ENCODE results near the gene UBE2S.

Gene UBE2S

GRCh38 chr19:55370305-55370988 lies 37.1 kb downstream of the UBE2S start, which contains the start of gene IL11:
TSS of gene IL11 (minus strand) at chr19:55370463. CDS start at chr19:55370310, 153 bp downstream.
- no peak for TF ChIP-seq CTCF (IDR thresholded peaks at IDR 0.05; ENCODE audit: control insufficient read depth, extremely low read depth, insufficient read depth)
- no peak within 1 kb of the TSS for H3K4me3 ChIP-seq (ENCODE audit: low read depth, low read length)
- no peak for DNase-seq (ENCODE audit: low read depth)

- DNase-seq (ENCODE audit: low read depth) = no peak
- H3K4me3 ChIP-seq (ENCODE audit: low read depth, low read length) = no peak overlapping the region
- TF ChIP-seq CTCF (IDR thresholded peaks at IDR 0.05; ENCODE audit: control insufficient read depth, extremely low read depth, insufficient read depth) = no peak
Measured at GRCh38 chr19:55369653-55370304, 37.8 kb downstream of the UBE2S start.

- DNase-seq (ENCODE audit: low read depth) = no peak
- no peak overlapping the region for H3K4me3 ChIP-seq (ENCODE audit: low read depth, low read length)
- no peak for TF ChIP-seq CTCF (IDR thresholded peaks at IDR 0.05; ENCODE audit: control insufficient read depth, extremely low read depth, insufficient read depth)
Measured at GRCh38 chr19:55368701-55369563, 38.7 kb downstream of the UBE2S start.

GRCh38 chr19:55368106-55368505 lies 39.5 kb downstream of the UBE2S start:
- no peak overlapping the region for H3K4me3 ChIP-seq (ENCODE audit: low read depth, low read length)
- TF ChIP-seq CTCF (IDR thresholded peaks at IDR 0.05; ENCODE audit: control insufficient read depth, extremely low read depth, insufficient read depth) = no peak
- DNase-seq (ENCODE audit: low read depth) = no peak

GRCh38 chr19:55366790-55367189 lies 40.8 kb downstream of the UBE2S start:
- TF ChIP-seq CTCF (IDR thresholded peaks at IDR 0.05; ENCODE audit: control insufficient read depth, extremely low read depth, insufficient read depth) = no peak
- H3K4me3 ChIP-seq (ENCODE audit: low read depth, low read length) = no peak overlapping the region
- DNase-seq (ENCODE audit: low read depth) = no peak

- TF ChIP-seq CTCF (IDR thresholded peaks at IDR 0.05; ENCODE audit: control insufficient read depth, extremely low read depth, insufficient read depth) = no peak
- no peak for DNase-seq (ENCODE audit: low read depth)
- H3K4me3 ChIP-seq (ENCODE audit: low read depth, low read length) = no peak overlapping the region
Measured at GRCh38 chr19:55365964-55366363, 41.6 kb downstream of the UBE2S start.

Data from LNCaP clone FGC (cell line).